ENCODE measurements around the gene HDAC10. TPM values are rescaled to one million over a fixed set of nuclear protein-coding genes. Genes with fewer than 3 reads are reported as not detected.
A peak's percentile ranks its signal among the peaks of the same experiment; 100 is the strongest.

Gene HDAC10
- polyA plus RNA-seq, 1 donor, result 20.5 TPM

DNA sequence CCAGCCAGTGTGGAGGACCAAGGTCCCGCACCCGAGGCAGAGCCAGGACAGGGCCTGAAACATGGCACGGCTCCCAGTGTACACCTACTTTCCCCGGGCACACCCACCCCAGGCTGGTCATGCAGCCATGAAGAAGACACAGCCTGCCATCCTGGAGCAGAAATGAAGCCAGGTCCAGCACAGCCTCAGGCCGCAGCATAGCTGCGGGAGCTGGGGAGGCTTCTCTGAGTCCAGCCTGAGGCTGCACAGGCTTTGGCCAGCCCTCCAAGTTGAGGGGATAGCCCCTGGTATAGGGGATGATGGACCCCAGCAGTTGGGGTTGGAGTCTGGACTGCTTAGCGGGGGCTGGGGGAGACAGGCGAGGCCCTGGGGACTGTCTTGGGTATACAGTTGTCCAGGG, 2.9 kb upstream of the HDAC10 start:
- DNase-seq, result no peak

DNA sequence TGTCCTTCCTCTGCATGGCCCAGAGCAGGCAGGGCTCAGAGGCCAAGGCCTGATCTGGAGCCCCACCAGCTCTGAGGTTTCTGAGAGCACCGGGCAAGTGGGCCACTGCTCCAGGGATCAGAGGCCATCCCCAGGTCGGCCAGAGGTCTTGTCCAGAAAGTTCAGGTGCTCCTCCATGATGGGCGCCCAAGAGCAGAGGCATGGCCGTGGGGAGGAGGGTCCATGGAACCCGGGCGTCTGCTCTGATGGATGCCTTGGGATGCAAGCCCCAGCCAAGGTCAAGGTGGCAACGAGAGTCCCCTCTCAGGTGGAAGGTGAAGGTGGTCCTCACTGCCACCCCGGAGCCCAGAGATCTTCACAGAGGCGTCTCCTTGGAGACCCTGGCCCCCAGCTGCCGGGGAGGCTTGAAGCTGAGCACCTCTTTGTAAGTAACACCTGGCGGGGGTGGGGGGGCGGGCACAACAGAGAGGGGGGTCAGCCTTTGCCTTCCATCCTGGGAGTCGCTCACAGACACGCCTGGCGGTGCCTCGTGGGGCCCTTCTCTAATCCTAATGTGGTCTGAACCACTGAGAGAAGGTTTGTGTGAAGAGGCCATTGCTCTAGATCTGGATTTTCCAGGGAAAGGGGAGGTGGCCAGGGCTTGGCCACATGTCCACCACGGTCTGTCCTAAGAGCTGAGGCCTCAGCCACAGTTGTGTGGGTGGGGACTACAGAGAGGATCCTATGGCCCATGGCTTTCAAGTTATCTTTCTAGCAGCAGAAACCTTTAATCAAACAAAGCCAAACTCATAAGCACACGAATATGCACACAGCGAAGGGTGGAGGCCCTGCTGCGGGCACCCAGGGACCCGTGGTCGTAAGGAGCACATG, 2.2 kb upstream of the HDAC10 start:
- no peak for DNase-seq

DNA sequence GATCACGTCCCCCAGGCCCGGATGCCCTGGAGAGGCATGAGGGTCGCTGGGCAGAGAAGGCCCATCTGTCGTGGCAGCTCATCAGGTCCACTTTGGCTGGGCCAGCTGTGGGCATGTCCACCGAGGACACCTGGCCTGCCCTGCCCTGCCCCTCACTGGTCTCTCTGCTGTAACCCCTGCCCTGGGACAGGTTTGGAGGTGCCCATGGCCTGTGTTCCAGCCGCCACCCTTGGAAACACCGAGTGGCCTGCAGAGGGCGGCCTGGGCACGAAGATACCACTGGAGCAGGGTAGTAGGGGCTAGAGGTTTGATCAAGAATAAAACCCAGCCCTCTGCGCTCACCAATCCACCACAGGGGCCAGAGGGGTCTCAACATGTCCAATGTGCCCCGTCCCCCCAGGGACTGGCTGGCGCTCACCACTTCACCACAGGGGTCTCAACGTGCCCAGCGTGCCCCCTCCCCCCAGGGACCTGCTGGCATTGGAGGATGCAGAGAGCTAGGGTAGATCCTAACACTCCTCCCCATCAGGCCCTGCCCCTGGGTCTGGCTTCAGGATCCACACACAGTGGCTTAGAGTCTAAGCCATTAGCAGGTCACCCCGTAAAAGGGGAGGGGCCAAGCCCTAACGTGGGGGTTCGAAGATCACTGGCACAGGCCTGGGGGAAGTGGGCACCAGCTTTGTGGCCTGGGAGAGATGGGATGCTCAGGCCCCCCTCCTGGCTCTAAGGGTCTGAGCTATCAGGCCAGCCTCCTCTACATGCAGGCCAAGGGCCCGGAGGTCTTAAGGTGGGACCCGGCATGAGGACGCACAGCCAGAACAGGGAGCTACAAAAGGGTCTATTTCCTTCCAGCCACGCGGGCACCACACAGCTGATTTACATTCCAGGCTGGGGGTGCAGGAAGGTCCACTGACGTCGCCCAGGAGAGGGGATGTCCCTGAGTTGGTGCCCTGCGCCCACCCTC, 1.3 kb upstream of the HDAC10 start:
- DNase-seq, result no peak

DNA sequence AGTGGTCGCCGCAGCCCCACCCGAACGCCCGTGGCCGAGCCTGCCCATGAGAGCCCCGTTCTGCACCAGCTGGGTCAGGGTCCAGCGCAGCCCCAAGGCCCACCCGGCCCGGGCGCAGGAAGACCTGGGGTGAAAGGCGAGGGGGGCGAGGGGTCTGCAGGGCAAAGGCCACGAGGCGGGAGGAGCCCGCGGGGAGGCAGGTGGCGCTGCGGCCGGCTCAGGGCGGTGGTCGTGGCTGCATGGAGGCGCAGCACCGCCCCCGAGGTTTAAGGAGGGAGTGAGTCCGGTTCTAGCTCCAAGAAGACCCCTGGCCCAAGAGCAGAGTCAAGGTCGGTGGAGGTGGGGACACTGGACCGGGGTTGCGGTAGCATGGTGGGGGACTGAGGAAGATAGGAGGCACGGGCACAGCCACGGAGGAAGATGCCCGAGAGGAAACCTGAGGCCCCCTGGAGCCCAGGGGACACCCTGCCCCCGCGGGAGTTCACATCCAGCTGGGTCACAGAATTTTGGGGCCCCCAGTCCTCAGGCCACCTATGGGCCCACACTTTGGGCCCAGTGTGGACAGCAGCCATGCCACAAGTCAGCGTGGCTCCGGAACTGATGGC, 514 bp upstream of the HDAC10 start:
- no peak for DNase-seq

DNA sequence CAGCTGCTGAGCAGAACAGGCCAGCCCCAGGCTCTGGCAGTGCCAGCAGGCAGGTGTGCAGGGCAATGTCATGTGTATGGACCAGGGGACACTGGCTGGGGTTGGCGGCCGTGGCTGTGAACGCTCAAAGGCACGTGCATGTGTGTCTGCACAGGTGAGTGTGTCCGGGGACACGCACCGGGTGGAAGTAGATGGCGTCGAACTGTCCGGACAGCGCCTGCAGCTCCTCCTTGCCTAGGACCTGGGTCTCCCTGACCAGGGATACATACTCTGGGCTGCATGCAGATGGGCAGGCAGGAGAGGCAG, 863 bp downstream of the HDAC10 start:
- no peak for DNase-seq

DNA sequence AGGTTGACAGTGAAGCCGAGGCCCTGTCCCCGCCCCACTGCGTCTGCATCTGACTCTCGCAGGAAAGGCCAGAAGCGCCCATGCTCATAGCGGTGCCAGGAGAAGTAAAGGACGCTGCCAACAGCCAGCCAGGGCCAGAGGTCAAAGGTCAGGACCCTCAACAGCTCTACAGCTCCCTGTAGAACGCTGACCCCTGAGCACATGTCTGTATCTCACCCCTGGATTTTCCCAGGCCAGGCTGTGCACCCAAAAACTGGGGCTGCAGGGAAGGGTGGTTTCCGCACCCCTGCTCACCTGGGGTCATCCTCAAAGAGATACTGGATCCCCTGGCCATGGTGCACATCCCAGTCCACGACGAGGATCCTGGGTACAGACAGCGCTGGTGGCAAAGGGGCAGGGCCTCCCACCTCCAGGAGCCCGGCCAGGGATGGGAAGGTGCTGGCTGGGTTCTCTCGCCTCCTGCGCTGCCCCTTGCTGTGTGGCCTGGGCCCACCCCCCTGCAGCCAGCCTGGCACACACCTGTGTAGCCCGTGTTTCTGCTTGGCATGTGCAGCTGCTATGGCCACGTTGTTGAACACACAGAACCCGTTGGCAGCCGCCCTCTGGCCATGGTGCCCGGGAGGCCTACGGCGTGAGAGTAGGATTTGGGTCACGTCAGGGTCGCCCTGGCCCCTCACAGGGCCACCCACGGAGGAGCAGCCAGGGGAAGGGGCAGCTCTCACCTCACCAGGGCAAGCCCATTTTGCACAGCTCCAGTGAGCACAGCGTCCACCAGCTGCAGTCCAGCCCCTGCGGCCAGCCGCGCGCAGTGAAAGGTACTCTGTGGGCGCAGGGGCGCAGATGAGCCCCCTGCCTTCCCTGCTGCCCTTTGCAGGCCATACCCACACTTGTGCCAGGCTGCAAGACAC, 1.5 kb downstream of the HDAC10 start:
- no peak for DNase-seq

DNA sequence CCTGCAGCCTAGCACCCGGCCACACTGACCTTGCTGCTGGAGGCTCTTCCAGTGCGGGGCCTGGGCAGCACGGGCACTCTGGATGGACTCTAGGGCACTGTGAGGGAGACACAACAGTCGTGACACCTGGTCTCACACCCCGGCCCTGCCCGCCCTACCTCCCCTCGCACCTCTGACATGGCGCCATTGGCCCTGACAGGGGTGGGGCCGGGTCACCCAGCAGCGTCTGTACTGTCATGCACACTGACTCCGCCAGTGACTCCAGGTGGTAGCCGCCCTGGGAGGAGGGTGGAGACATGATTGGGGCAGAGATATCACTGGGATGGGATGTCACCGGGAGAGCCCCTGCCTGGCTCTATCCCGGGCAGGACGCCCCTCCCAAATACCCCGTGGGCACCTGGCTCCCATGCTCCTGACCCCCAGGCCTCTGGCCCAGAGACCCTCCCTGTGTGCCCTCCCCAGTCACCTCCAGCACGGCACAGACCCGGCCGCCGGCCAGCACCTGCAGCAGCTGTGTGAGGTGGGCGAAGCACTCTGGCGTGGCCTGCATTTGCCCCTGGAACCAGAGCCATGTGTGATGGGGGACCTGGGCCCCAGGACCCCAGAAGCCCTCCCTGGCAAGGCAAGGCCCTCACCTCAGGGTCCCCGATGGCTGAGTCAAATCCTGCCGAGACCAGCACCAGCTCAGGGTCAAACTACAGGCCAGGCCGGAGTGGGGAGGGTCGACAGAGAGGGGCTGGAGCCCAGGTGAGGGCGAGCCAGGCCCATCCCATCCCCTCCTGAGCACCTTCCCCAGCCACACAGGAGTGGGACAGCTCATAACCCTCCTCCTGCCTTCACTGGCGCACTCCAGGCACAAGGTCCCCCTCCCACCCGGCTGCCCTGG, 2.6 kb downstream of the HDAC10 start:
- DNase-seq, result no peak

DNA sequence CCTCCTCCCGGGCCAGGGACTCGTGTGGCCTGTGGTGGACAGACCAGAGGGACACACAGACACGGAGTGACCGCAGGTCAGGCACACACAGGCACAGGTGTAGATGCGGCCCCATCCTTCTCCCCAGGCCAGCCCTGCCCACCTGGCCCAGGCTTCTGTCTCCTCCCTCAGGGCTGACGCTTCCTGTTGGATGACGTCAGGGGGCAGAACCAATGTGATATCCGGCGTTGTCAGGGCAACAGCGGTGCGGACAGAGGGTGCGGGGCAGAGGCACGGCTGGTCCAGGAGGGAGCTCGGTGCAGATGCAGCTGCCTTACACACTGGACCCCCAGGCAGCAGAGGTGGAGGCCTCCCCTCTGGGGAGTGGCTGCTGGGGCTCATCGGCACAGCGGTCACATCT, 3.3 kb downstream of the HDAC10 start:
- no peak for DNase-seq

DNA sequence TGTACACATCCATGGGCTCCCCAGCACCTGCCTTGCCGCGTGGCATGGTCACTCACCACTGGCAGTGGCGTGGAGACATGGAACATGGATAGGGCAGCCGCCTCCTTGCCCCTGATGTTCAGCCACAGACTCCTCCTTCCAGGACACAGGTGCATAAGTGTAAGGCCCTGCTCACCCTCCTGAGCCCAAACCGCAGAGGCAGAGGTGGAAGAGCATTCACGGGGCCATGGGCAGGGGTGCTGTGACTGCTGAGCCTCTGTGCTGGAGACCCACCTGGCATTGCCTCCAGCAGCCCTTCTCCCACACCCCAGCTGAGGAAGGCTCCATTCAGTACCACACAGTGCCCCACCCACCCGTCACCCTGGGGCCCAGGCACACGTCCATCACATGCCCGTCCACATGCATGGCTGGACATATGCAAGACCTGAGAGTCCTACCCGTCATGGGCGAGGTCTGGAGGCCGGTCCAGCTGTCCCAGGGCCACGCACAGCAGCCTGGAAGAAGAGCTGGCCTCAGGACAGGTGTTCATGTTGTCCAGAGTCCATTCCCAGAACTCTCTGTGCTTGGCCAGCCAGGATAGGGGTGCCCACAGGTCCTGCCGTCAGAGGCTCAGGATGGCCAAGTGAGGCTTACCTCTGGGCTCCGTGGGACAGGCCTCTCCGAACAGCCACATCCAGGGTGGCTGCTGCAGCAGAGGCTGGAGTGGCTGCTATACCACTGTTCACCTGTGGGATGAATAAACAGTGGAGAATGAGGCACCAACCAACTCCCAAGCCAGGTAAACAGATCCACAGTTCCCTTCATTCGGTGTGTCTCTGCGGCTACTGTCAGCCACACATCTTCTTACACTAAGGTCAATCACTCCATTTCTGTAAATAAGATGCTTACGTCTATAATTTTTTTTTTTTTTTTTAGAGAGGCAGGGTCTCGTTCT, 4.6 kb downstream of the HDAC10 start:
- no peak for DNase-seq

DNA sequence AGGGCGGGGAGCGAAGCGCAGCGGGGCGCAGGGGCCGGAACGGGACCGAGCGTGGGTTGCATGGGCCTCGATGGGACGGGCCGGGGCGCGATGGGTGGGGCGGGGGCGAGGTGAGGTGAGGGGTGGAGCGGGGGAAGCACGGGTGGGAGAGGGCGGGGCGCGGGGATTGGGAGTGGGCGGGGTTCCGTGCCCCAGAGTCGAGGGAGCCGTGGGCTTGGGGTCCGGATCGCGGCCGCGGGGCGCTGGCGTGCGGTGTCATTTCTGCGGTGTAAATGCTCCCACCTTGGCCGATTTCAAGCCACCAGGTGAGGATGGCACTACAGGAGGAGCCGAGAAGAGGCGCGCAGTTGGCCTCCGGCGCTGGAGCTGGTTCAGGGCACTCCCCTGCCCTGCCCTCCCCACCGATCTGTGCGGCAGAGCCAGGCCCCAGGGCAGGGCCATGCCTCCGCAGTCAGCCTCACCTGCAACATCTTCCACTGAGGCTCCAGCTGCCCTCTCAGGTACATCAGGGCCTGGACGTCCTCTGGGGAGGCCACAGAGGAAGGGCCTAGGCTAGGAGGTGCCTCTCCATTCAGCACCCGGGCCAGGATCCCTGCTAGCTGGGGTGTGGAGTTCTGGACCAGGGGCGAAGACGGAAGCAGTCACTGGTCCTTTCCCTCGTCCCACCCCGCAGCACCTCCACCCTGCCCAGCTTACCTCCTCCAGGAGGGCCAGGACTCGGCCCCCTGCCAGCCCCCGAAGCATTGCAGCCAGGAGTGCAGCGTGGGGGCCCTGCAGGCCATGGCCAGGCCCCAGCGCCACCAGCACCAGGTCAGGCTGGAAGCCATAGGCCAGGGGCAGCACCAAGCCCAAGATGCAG, 5.6 kb downstream of the HDAC10 start:
- no peak for DNase-seq

DNA sequence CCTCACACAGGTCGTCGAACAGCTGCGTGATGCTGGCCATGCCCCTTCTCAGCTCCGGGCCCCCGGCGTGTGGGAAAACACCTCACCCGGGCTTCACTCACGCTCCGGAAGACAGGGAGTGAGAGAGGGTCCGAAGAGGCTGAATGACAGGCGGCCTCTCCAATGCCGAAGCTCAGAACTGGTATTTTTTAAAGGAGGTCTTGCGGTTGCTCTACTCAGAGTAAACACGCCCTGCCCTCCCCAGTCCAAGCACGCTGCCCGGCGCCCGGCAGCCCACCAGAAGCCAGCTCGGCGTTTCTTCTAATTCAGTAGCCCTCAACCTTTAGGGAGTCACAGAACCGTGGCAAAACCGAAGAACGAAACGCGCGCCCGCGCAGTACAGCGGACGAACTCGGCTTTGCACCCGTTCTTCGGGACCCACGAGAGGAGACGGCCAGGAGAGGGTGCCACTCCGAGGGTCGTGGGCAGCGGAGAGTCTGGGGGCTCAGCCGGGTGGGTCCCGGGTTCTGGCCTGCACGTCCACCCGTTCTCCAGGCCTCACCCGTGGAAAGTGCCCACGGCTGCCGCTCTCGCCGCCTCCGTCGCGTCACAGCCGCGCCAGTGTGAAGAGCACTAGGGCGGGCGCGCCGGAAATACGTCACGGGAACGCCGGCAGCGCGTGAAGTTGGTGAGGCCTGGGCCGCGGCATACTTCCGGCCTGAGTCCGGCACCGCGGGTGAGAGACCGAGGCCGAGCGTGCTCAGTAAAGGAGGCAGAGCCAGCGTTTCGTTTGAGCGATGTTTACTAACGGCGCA, 6.4 kb downstream of the HDAC10 start, which contains the start of gene TUBGCP6:
Gene TUBGCP6, minus strand, starts transcription at position 604 of the 794 bp plus-strand sequence. Its CDS starts 564 bp downstream, at position 40.
- DNase-seq, result peak; percentile 95

DNA sequence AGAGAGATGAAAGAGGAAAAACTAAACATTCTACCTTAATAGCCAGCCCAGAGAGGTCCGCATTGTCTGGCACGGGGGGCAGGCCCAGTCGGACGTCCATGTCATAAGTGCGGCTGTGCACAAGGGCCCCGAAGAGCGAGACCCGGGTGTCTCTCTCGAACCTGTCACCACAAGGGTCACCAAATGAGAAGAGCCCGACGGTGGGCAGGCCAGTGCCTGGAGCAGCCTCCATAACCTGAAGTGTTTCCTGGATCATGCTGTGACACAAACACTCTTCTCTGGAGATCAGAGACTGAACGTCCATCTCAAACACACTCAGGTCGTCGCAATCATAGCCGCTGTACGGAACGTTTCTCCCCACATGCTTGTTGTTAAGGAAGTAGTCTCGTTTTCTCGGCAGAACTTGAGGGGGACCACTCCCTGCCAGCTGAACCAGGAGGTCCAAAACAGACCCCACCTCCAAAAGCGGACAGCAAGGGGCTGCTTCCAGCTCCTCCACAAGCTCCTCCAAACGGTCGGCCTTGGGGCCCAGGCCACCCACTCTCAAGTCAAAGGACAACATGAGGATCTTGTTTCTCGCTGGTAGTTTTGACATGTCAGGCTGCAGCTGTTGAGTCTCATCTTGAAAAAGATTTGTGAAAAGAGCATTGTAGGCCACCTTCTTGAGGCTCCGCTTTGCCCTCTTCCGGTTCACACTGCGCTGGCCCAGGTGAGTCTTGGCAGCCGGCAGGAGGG, 7.2 kb downstream of the HDAC10 start:
- DNase-seq, result no peak

DNA sequence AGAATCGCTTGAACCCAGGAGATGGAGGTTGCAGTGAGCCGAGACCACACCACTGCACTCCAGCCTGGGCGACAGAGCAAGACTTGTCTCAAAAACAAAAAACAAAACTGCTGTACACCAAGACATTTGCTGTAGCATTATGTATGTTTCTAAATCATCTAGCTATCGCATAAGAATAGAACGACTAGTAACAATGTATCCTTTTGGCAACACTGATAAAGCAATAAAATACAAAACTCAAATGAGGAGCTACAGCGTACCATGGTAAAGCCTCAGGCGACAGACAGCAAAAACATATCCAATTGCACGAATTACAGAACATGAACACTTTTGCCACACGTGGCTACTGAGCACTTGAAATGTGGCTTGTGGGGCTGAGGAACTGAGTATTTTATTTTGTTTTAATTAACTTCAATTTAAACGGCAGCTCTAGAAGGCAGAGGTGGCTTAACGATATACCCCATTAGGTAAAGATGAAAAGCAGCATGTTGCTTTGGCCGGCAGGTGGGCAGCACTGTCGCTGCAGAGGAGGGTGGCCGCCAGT, 8.6 kb downstream of the HDAC10 start:
- DNase-seq, result no peak

DNA sequence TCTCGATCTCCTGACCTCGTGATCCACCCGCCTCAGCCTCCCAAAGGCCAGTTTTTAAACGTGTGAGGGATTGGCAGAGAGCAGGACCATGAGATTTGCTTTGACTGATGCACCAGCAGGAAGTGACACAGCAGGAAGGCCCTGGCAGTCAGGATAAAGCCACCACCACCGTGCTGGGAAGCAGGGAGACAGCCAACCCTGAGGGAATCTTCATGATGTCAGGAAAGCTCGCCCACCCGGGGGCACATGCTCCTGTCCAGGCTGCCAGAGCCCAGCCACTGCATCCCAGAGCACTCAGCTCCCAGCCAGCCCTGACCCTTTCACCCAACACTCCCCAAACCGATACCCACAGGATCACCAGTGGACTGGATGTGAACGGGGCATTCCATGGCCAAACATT, 12.3 kb downstream of the HDAC10 start:
- no peak for DNase-seq

DNA sequence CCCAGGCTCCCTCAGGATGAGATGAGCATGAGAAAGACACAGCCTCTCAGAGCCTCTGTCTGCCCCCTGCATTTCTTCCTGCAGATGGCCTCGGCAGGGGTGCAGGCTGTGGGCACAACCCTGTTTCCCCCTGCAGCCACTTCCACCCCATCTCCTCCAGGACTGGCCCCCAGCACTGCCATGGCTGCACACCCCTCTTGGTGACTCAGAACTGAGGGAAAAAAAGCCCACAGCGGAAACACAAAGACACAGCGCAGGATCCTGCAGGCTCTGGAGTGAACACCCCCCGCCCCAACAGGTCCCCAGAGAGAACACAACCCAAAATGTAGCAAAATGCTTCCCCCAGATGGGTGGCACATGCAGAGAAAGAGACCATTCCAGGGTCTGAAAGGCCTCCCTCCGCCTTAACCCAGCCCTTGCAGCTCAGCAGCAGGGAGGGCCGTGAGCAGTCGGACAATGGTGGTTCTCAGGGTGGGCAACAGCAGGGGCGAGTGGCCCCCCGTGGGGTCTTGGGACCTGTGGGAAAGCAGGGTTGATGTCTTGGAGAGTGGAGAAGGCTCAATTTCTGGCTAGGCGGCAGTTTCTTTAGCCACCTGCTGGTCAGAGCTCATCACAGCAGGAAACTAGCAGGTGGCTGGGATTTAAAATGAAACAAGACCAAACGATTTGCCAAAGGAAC, 14.2 kb downstream of the HDAC10 start:
- DNase-seq, result no peak

DNA sequence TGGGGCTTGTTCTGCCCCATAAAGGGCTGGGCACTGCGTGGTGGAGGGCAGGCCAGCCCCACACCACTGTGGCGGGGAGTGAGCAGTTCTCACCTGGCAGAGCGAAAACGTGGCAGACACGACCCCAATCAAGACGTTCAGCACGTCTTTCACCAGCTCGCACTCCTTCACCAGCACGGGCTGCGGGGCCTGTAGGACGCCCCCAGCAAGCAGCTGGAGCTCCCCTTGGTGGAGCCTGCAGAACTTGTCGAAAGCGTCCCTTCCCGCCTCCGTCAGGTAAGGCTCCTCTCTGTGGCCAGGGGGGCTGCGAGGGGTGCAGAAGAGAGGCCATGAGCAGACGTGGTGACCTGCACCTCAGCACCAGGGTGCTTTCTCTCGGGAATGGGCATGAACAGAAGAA, 17.8 kb downstream of the HDAC10 start:
- DNase-seq, result no peak
